Loucy (cell line): Measurements from ENCODE around the gene VWA8.

ENCODE experiments used
- EZH2phosphoT487 ChIP-seq: fragments of 200-600 bp; IDR thresholded peaks from 2 replicates; pipeline ENCODE4 v1.6.1; 2018; ENCODE audit warnings: antibody characterized with exemption, mild to moderate bottlenecking, moderate library complexity, borderline replicate concordance
- TF ChIP-seq, protein P1 (sequence below): fragments of 200-600 bp; sonication (generic); conservative IDR thresholded peaks from 2 replicates; pipeline ENCODE4 v1.5.1; 2014; ENCODE audit warnings: mild to moderate bottlenecking, antibody characterized with exemption, low read length

DNA sequence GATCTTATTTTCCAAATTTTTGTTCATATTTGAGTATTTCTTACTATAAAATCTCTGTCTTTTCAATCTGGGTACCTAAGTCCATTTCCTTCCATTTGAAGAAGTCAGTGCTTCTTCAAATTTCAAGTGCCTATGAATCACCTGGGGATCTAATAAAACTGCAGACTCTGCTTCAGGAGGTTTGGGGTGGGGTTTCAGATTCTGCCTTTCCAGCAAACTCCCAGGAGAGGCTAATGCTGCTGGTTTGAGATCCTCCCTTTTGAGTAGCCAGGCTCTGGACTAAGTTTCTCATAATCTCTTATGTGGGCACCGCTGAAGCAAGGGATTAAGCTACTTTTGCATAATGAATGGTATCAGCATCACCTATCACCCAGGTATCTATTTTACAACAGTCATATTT lies 261.1 kb downstream of the VWA8 start:
- TF ChIP-seq, protein P1, sequence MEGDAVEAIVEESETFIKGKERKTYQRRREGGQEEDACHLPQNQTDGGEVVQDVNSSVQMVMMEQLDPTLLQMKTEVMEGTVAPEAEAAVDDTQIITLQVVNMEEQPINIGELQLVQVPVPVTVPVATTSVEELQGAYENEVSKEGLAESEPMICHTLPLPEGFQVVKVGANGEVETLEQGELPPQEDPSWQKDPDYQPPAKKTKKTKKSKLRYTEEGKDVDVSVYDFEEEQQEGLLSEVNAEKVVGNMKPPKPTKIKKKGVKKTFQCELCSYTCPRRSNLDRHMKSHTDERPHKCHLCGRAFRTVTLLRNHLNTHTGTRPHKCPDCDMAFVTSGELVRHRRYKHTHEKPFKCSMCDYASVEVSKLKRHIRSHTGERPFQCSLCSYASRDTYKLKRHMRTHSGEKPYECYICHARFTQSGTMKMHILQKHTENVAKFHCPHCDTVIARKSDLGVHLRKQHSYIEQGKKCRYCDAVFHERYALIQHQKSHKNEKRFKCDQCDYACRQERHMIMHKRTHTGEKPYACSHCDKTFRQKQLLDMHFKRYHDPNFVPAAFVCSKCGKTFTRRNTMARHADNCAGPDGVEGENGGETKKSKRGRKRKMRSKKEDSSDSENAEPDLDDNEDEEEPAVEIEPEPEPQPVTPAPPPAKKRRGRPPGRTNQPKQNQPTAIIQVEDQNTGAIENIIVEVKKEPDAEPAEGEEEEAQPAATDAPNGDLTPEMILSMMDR = no peak
- TF ChIP-seq EZH2phosphoT487 = no peak
